GM23338 (cell line): ENCODE data around the gene PRR36. TPM values are rescaled to one million over a fixed set of nuclear protein-coding genes. Genes with fewer than 3 reads are reported as not detected.

Experiments
- ATAC-seq: fragments of 200-7000 bp; cut with Tn5 transposase; 3 replicates; pipeline ENCODE4 v1.9.1; 2020
- DNase-seq: peaks from one replicate; pipeline ENCODE4 v3.0.0-alpha.2; 2015; ENCODE audit warnings: low spot score
- H2AFZ ChIP-seq: fragments of 200-600 bp; sonication (generic); 2 replicates; pipeline ENCODE4 v1.8.0; 2016; ENCODE audit warnings: antibody characterized with exemption, mild to moderate bottlenecking, moderate library complexity
- H3F3A ChIP-seq: fragments of 200-600 bp; sonication (generic); replicated peaks from 2 replicates; pipeline ENCODE4 v1.8.0; 2017; ENCODE audit warnings: antibody characterized with exemption, mixed run types, low read depth
- H3K27ac ChIP-seq: fragments of 200-600 bp; sonication (generic); 2 replicates; pipeline ENCODE4 v1.6.1; 2016; ENCODE audit warnings: low read depth
- H3K27me3 ChIP-seq: fragments of 200-600 bp; sonication (generic); 2 replicates; pipeline ENCODE4 v1.8.0; 2016; ENCODE audit warnings: mild to moderate bottlenecking, mixed run types, moderate library complexity; ENCODE audit not compliant: insufficient read depth
- H3K36me3 ChIP-seq: fragments of 200-600 bp; sonication (generic); 2 replicates; pipeline ENCODE4 v1.8.0; 2016; ENCODE audit warnings: mild to moderate bottlenecking; ENCODE audit not compliant: insufficient read depth
- H3K4me1 ChIP-seq: fragments of 200-600 bp; sonication (generic); 2 replicates; pipeline ENCODE4 v1.8.0; 2016; ENCODE audit warnings: mild to moderate bottlenecking, moderate library complexity; ENCODE audit not compliant: insufficient read depth
- H3K4me2 ChIP-seq: fragments of 200-600 bp; sonication (generic); 2 replicates; pipeline ENCODE4 v1.7.1; 2017; ENCODE audit warnings: mixed run types
- H3K4me3 ChIP-seq: fragments of 200-600 bp; sonication (generic); 2 replicates; pipeline ENCODE4 v1.6.1; 2016; ENCODE audit warnings: mixed run types
- H3K79me2 ChIP-seq: fragments of 200-600 bp; sonication (generic); replicated peaks from 2 replicates; pipeline ENCODE4 v1.8.0; 2017; ENCODE audit warnings: mild to moderate bottlenecking; ENCODE audit not compliant: insufficient read depth
- H3K9me2 ChIP-seq: fragments of 200-600 bp; sonication (generic); 2 replicates; pipeline ENCODE4 v1.8.0; 2017; ENCODE audit not compliant: insufficient read depth
- H4K20me1 ChIP-seq: fragments of 200-600 bp; sonication (generic); replicated peaks from 2 replicates; pipeline ENCODE4 v1.8.0; 2017; ENCODE audit warnings: mild to moderate bottlenecking; ENCODE audit not compliant: insufficient read depth
- H3K27ac Mint-ChIP-seq: 2 replicates; pipeline ENCODE4 v1.8.0; 2020; ENCODE audit warnings: inconsistent platforms, mild to moderate bottlenecking, moderate library complexity, mixed read lengths
- H3K27me3 Mint-ChIP-seq: 3 replicates; pipeline ENCODE4 v1.8.0; 2022; ENCODE audit warnings: low read depth, mild to moderate bottlenecking, moderate library complexity, mixed read lengths, inconsistent platforms; ENCODE audit not compliant: insufficient read depth, poor library complexity
- H3K36me3 Mint-ChIP-seq: 3 replicates; pipeline ENCODE4 v1.8.0; 2021; ENCODE audit warnings: low read depth, mild to moderate bottlenecking, inconsistent platforms, moderate library complexity, mixed read lengths
- H3K4me1 Mint-ChIP-seq: 3 replicates; pipeline ENCODE4 v1.8.0; 2020; ENCODE audit warnings: mild to moderate bottlenecking, inconsistent platforms, mixed read lengths
- H3K4me3 Mint-ChIP-seq: 3 replicates; pipeline ENCODE4 v1.8.0; 2021; ENCODE audit warnings: moderate library complexity, mild to moderate bottlenecking, inconsistent platforms, mixed read lengths
- H3K9me3 Mint-ChIP-seq: 3 replicates; pipeline ENCODE4 v1.8.0; 2020; ENCODE audit warnings: moderate library complexity, mild to moderate bottlenecking, inconsistent platforms, mixed read lengths
- CREB1 ChIP-seq: fragments of 250-450 bp; sonication (Bioruptor Pico); IDR thresholded peaks from 2 replicates; pipeline ENCODE4 v1.5.0; 2020; ENCODE audit warnings: low read depth, mild to moderate bottlenecking, moderate library complexity
- ETS1 ChIP-seq: IDR thresholded peaks from 2 replicates; pipeline ENCODE4 v1.6.1; 2016; ENCODE audit warnings: antibody characterized with exemption
- EZH2 ChIP-seq: fragments of 200-600 bp; sonication (generic); IDR thresholded peaks from one replicate; pipeline ENCODE4 v1.8.0; 2017; ENCODE audit warnings: antibody characterized with exemption, mild to moderate bottlenecking, low read depth; ENCODE audit not compliant: unreplicated experiment
- EZH2phosphoT487 ChIP-seq: fragments of 200-600 bp; sonication (generic); IDR thresholded peaks from one replicate; pipeline ENCODE4 v1.8.1; 2018; ENCODE audit warnings: antibody characterized with exemption; ENCODE audit not compliant: unreplicated experiment
- JUNB ChIP-seq: IDR thresholded peaks from one replicate; pipeline ENCODE4 v1.6.1; 2016; ENCODE audit warnings: antibody characterized with exemption; ENCODE audit not compliant: unreplicated experiment
- NANOG ChIP-seq: IDR thresholded peaks from 2 replicates; pipeline ENCODE4 v1.6.1; 2016; ENCODE audit warnings: antibody characterized with exemption, borderline replicate concordance
- POLR2AphosphoS5 ChIP-seq: IDR thresholded peaks from 2 replicates; pipeline ENCODE4 v1.6.1; 2016; ENCODE audit warnings: antibody characterized with exemption, low read depth
- REST ChIP-seq: IDR thresholded peaks from one replicate; pipeline ENCODE4 v1.6.1; 2018; ENCODE audit warnings: antibody characterized with exemption; ENCODE audit not compliant: unreplicated experiment
- STAT1 ChIP-seq: IDR thresholded peaks from one replicate; pipeline ENCODE4 v1.6.1; 2016; ENCODE audit warnings: antibody characterized with exemption; ENCODE audit not compliant: unreplicated experiment
- ZNF331 ChIP-seq: fragments of 250-450 bp; sonication (Bioruptor Pico); IDR thresholded peaks from 2 replicates; pipeline ENCODE4 v1.5.0; 2020; ENCODE audit warnings: low read depth, mild to moderate bottlenecking, moderate library complexity
- ZNF462 ChIP-seq: fragments of 250-450 bp; sonication (Bioruptor Pico); IDR thresholded peaks from 2 replicates; pipeline ENCODE4 v1.5.0; 2020; ENCODE audit warnings: mild to moderate bottlenecking, moderate library complexity
- polyA plus RNA-seq: library from polyadenylated mRNA; unstranded; fragments of >200 nt; fragmentation: Nextera tagmentation; extraction: Ambion mirVana; gene quantifications from 2 replicates; pipeline ENCODE4 v1.2.1, GENCODE V29; 2016
- total RNA-seq: library from RNA; depleted of rRNA; stranded (reverse); fragments of >200 nt; shearing (Covaris generic); gene quantifications from 2 replicates; pipeline ENCODE4 v1.2.3, GENCODE V29; 2014

Gene PRR36
- total and polyA plus RNA-seq, 2 experiments from 2014 or later: 17.6 to 17.9 TPM

- no peak for TF ChIP-seq ZNF462 (CRISPR knock-in tag)
- no peak for TF ChIP-seq CREB1 (CRISPR knock-in tag)
- TF ChIP-seq EZH2: no peak
- no peak for TF ChIP-seq STAT1
Measured at GRCh38 chr19:7839476-7839875, 34.7 kb downstream of the PRR36 start (continued).

- ATAC-seq: no peak
- Histone ChIP-seq H4K20me1 (no peaks in the 10 kb centered on the region), H3F3A (0 out of 2 replicates have a peak, but pooled peaks cover 3% of the 10 kb centered on the region), H3K27me3 (0 out of 2 replicates have a peak, but pooled peaks cover 6% of the 10 kb centered on the region), H3K36me3 (no peaks in the 10 kb centered on the region), H3K9me2 (no peaks in the 10 kb centered on the region), H3K79me2 (no peaks in the 10 kb centered on the region), H3K4me1 (peaks cover 8% of the 10 kb centered on the region), H2AFZ (no peak overlapping the region), H3K4me2 (no peak overlapping the region), H3K27ac (no peak overlapping the region), H3K4me3 (no peak overlapping the region)
- Mint-ChIP-seq H3K36me3 (no peaks in the 10 kb centered on the region), H3K27ac (no peak overlapping the region), H3K4me1 (peaks cover 20% of the 10 kb centered on the region), H3K27me3 (peaks cover 13% of the 10 kb centered on the region), H3K4me3 (no peak overlapping the region), H3K9me3 (no peaks in the 10 kb centered on the region; the same call in 2 of the 3 replicates)
- no peak for DNase-seq
- TF ChIP-seq JUNB: no peak
- TF ChIP-seq EZH2phosphoT487: no peak
- no peak for TF ChIP-seq REST
- TF ChIP-seq STAT1: no peak
- no peak for TF ChIP-seq CREB1 (CRISPR knock-in tag)
- TF ChIP-seq EZH2: no peak
- no peak for TF ChIP-seq NANOG
- no peak for TF ChIP-seq ZNF331
- no peak for TF ChIP-seq ETS1
- TF ChIP-seq POLR2AphosphoS5: no peak
Measured at GRCh38 chr19:7833225-7834099, 40.7 kb downstream of the PRR36 start.
